ENCODE results near the gene MIB2. TPM values are rescaled to one million over a fixed set of nuclear protein-coding genes. Genes with fewer than 3 reads are reported as not detected.
A peak's percentile ranks its signal among the peaks of the same experiment; 100 is the strongest.

Gene MIB2
- total RNA-seq, 4 donors from 2014 or later: 117 to 216 (median 138) TPM

- H3K4me3 ChIP-seq (ENCODE audit: low read depth, poor library complexity, severe bottlenecking): no peak overlapping the region
- TF ChIP-seq POLR2A (IDR thresholded peaks at IDR 0.05): no peak
- TF ChIP-seq, protein P1, sequence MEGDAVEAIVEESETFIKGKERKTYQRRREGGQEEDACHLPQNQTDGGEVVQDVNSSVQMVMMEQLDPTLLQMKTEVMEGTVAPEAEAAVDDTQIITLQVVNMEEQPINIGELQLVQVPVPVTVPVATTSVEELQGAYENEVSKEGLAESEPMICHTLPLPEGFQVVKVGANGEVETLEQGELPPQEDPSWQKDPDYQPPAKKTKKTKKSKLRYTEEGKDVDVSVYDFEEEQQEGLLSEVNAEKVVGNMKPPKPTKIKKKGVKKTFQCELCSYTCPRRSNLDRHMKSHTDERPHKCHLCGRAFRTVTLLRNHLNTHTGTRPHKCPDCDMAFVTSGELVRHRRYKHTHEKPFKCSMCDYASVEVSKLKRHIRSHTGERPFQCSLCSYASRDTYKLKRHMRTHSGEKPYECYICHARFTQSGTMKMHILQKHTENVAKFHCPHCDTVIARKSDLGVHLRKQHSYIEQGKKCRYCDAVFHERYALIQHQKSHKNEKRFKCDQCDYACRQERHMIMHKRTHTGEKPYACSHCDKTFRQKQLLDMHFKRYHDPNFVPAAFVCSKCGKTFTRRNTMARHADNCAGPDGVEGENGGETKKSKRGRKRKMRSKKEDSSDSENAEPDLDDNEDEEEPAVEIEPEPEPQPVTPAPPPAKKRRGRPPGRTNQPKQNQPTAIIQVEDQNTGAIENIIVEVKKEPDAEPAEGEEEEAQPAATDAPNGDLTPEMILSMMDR (IDR thresholded peaks at IDR 0.05): no peak
- intact Hi-C loops (cut with DNase I; ENCODE audit: low total_unique reads): no loop called here
- no peak for DNase-seq (ENCODE audit: low spot score in 2 of 2)
- WGBS, 2 donors: 61 to 66% methylated on average over 9 of the region's 9 CpGs
These were observed 4.5 kb upstream of the MIB2 start for GRCh38 chr1:1610796-1611195.

DNA sequence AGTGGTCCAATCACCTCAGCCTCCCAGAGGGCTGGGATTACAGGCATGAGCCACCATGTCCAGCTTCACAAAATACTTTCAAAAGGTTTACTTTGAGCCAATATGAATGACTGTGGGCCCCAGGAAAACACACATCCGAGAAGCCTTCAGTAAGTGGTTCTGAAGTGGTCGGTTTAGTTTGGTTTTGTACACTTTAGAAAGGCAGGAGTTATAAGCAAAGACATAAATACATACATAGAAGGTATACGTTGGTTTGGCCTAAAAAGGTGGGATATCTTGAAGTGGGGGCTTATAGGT lies 3.2 kb upstream of the MIB2 start:
- TF ChIP-seq, protein P1 (IDR thresholded peaks at IDR 0.05): no peak
- TF ChIP-seq POLR2A (IDR thresholded peaks at IDR 0.05): no peak
- no peak overlapping the region for H3K4me3 ChIP-seq (ENCODE audit: low read depth, poor library complexity, severe bottlenecking)
- no peak for DNase-seq (ENCODE audit: low spot score in 2 of 2)
- intact Hi-C loops (cut with DNase I; ENCODE audit: low total_unique reads): no loop called here
- 87 to 93% methylated on average over 3 of the region's 3 CpGs for WGBS, 2 donors

GRCh38 chr1:1613509-1614082 lies 1.7 kb upstream of the MIB2 start:
- no peak overlapping the region for H3K4me3 ChIP-seq (ENCODE audit: low read depth, poor library complexity, severe bottlenecking)
- 77% methylated on average over 11 of the region's 11 CpGs for WGBS, 2 donors
- no peak for DNase-seq (ENCODE audit: low spot score in 2 of 2)
- no peak for TF ChIP-seq POLR2A (IDR thresholded peaks at IDR 0.05)
- TF ChIP-seq, protein P1 (IDR thresholded peaks at IDR 0.05): no peak
- intact Hi-C loops (cut with DNase I; ENCODE audit: low total_unique reads): no loop called here

- intact Hi-C loops (cut with DNase I; ENCODE audit: low total_unique reads): no loop called here
- H3K4me3 ChIP-seq (ENCODE audit: low read depth, poor library complexity, severe bottlenecking): peak overlapping the region; percentile 70
- no peak for TF ChIP-seq POLR2A (IDR thresholded peaks at IDR 0.05)
- TF ChIP-seq, protein P1 (IDR thresholded peaks at IDR 0.05): no peak
- WGBS, 2 donors: 14 to 15% methylated on average over 30 of the region's 30 CpGs
- DNase-seq (ENCODE audit: low spot score in 2 of 2): no peak
These were observed 921 bp upstream of the MIB2 start for GRCh38 chr1:1614204-1614953.

- TF ChIP-seq, protein P1 (IDR thresholded peaks at IDR 0.05): no peak
- TF ChIP-seq POLR2A (IDR thresholded peaks at IDR 0.05): no peak
- peak overlapping the region; percentile 70 for H3K4me3 ChIP-seq (ENCODE audit: low read depth, poor library complexity, severe bottlenecking)
- intact Hi-C loops (cut with DNase I; ENCODE audit: low total_unique reads): no loop called here
- DNase-seq (ENCODE audit: low spot score in 2 of 2): no peak
- 0% methylated on average over 19 to 20 of the region's 23 CpGs for WGBS, 2 donors
These were observed 395 bp upstream of the MIB2 start for GRCh38 chr1:1614954-1615255.

Measured in lower leg skin (tissue), 4 donors.